NCI-H2196 (cell line): ENCODE measurements around the gene CBFA2T3.
"Not testable (repeated sequence)": the region's sequence is repeated elsewhere in the genome, so short reads cannot be mapped to it uniquely, and the experiment has no call there.

Experiments used
- DNase-seq: peaks from one replicate; lab custom pipeline; 2025; ENCODE audit not compliant: unreplicated experiment; lab: John Stamatoyannopoulos, UW

Gene CBFA2T3

DNA sequence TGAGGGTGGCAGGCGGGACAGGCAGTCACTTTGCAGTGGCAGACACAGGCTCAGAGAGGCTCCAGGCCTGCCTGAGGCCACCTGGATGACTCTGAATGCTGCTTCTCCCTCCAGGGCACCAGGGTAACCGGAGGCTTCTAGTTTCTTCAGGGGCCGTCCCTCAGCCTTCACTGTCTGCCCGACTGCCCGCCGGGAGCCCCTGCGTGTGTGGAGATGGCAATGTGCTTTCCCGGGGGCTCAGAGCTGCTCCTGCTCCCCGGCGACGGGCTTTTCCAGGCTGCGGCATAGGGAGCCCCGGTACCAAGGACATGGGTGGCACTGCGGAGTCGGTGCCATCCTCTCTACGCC is 51.5 kb downstream of the CBFA2T3 start:
- no peak for DNase-seq

GRCh38 chr16:88924834-88925539 is 52.0 kb downstream of the CBFA2T3 start:
- peak; percentile 75 for DNase-seq

GRCh38 chr16:88923926-88924833 is 52.8 kb downstream of the CBFA2T3 start:
- peak; percentile 73 for DNase-seq

DNA sequence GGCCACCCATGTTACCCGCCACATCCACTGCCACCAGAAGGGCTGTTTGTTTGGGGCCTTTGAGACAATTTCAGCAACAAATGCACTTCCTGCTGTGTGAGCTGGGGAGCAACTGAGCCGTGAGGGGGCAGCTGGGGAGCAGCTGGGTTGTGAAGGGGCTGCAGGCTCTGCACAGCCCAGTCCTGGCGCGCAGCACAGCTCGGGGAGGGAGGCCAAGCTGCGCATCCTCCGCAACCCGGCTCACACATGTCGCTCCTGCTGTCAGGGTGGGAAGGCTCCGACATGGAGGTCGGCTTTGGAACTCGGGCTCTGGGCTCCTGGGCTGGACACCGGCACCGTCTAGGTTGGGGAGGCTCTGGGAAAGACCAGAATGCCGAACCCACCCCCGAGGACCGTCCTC is 53.6 kb downstream of the CBFA2T3 start:
- no peak for DNase-seq

DNA sequence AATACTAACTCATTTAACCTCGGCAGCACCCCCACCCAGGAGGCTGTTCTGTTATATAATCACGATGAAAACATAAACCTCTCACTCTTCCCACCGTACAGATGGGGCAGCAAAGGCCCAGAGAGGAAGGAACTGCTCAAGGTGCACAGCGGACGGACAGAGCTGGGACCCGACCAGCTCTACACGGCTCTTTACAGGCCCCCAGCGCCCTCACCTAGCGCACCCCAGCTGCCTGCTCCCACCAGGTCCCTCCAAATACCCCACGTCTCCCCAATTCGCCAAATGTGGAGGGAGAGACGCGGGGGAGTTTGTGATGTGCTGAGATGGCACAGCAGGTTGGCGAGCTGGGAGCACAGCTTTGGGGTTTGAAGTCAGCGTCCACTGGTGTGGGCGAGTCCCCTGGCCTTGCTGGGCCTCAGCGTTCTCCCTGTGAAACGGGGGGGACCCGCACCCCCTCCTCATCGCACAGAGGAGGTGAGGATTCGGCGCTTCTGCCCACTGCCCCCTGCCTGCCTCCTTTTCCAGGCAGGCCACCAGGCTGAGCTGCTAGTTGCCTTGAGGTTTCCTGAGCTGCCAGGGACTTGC is 54.1 kb downstream of the CBFA2T3 start:
- DNase-seq: no peak

DNA sequence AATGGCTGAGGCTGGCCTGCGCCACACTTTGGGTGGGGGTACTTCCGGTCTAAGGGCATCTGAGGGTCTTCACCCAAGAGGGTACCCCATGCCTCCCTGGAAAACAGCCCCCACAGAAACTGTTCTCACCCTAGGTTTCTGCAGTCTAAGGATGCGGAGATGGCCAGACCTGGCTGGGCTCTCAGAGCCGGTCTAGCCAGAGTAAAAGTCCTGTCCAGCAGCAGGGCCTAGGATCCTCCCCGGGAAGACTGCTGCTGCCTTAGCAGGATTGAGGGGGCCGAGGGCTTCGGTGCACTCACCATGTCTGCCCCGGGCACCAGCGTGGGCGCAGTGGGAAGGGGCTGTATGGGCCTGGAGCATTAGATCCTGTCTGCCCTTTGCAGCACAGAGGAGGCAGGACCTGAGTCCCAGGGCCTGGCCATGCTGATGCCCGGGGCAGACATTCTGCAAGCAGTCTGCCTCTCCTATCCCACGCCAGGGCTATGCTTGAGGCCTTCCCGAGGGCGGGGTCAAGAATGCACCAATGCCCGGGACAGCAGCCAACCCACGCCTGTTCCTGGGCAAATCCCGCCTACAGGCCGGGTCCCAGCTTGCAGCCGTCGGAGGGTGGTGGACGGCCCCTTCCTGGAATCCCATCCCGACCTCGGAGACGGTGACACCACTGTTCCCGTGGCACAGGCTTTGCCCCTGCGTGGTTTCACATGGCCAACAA is 54.7 kb downstream of the CBFA2T3 start:
- peak; percentile 2 for DNase-seq

- no peak for DNase-seq
Measured at GRCh38 chr16:88921591-88921990, 55.4 kb downstream of the CBFA2T3 start.

GRCh38 chr16:88920618-88921590 is 56.1 kb downstream of the CBFA2T3 start:
- peak; percentile 16 for DNase-seq

DNA sequence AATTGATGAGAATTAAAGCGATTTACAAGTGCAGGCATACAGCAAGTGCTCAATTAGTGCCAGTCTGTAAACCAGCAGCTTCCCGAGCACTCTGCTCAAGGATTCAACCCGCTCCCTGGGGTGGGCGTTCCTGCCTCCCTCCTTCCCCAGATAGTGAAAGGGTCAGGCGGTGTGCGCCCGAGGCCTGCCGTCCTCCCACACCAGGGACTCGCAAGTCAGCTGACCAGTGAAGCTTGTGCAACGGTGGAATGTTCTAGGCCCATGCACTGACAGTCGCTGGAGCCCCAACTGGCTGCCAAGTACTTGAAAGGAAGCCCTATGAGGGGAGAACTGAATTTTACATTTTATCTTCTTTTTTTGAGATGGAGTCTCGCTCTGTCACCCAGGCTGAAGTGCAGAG is 57.1 kb downstream of the CBFA2T3 start:
- DNase-seq: no peak

GRCh38 chr16:88918896-88919295 is 58.1 kb downstream of the CBFA2T3 start:
- DNase-seq: not testable (repeated sequence)

GRCh38 chr16:88917915-88918627 is 58.9 kb downstream of the CBFA2T3 start:
- DNase-seq: no peak

DNA sequence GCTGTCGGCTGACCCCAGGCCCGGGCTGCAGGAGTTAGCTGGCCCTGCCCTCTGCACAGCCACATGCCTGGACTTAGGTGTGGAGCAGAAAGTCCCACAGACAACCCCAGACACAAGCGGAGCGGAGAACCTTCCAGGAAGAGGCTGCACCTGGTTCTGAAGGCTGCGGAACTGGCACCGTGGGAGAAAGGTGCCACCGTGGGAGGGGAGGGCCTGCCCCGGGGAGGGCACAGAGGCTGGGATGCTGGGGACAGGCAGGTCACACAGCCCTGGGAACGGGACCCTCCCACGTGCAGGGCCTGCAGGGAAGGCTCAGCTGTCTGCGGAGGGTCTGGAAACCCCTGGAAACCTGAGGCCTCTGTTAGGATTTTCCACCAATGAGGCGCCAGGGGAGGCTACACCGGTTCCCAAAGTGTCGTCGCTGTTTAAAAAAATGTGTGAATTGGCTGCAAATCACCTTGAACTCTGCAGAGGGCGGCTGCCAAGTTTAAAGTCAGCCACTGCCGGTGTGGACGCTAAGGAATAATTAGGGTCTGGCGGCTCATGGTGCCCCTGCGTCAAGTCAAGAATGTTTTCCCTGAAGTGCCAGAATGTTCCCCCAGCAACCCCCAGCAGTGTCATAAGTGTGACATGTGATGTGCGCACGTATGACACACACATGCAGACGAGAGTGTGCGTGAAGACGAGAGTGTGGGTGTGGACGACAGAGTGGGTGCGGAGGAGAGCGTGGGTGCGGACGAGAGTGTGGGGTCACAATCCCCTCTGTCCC is 59.7 kb downstream of the CBFA2T3 start:
- DNase-seq: no peak

DNA sequence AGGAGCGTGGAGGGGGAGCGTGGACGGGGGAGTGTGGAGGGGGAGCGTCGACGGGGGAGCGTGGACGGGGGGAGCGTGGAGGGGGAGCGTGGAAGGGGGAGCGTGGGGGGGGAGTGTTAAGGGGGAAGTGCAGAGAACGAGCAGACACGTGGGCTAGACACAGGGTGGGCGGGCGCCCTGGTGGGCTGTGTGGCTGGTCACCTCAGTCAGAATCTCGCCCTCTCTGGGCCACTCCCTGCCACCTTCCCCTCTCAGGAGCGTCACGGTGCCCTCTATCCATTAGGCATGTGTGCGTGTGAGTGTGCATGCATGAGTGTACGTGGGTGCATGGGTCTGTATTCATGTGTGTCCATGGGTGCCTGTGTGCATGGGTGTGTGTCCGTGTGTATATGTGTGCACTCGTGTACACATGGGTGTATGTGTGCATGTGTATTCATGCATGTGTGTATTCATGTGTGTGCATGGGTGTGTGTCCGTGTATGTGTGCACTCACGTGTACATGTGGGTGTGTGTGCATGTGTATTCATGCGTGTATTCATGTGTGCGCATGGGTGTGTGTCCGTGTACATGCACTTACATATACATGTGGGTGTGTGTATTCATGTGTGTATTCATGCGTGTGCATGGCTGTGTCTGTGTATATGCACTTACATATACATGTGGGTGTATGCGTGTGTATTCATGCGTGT is 61.2 kb downstream of the CBFA2T3 start:
- DNase-seq: no peak

DNA sequence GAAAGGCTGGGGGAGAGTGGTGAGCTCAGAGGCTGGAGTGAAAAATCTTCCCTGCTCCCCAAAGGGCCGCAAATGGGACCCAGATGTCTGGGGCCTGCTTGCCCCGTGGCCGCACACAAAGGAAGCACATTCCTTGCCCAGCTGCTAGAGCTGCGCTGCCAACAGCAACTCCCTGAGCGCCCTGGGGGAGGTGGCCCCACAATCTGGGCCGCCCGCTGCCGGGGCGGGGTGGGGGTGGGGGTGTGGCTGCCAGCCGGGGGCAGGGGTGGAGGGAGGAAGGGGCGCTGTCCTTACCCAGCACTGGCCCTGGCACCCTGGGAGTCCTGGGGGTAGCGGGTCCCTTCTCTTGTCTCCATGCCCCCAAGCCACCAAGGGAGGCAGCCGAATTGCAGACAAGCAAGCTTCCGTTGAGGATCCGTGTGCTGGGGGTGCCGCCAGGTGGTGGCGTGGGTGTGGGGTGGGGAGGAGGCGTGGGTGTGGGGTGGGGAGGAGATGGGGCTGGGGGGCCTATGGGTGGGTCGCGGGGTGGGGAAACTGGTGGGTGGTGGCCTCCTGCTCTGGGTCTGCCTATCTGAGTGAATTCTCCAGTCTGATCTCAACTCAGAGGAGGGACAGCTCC is 62.1 kb downstream of the CBFA2T3 start:
- no peak for DNase-seq

DNA sequence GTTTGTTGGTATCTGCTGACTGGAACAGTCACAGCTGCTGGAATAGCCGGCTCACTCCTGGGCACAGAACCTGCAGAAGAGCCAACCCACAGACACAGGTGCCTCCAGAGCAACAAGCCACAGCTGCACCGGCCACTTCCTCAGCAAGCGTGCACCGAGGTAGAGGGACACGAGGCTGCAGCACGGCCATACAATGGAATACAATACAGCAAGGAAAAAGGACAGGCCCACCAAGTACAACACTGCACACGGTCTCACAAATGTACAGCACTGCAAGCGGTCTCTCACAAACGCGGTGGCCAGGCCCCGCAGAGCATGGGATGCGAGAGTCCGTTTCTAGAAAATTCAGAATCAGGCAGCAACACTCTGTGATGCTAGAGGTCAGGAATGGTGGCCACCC is 63.1 kb downstream of the CBFA2T3 start:
- DNase-seq: no peak

GRCh38 chr16:88913001-88913612 is 63.9 kb downstream of the CBFA2T3 start:
- no peak for DNase-seq

DNA sequence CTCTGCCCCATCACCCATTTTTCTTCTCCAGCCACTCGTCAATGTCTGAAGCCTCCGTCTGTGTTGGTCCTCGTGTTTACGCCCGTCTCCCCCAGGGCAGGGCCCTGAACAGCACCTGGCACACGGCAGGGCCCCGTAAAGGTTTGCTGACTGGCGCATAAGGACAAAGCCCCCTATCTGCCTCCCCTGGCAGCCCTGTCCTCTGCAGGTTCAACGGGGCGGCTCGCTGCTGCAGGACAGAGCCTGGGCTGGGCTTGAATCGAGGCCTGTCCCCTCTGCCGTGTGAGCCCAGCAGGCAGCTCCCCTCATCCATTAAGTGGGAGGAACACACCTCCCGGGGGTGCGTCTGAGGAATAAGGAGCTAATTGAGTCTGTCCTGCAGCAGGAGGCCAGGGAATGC is 64.5 kb downstream of the CBFA2T3 start:
- DNase-seq: no peak
